Fibroblast of lung (primary cell): ENCODE data around the gene CTBS. TPM values are rescaled to one million over a fixed set of nuclear protein-coding genes. Genes with fewer than 3 reads are reported as not detected.
"Not testable (repeated sequence)": the region's sequence is repeated elsewhere in the genome, so short reads cannot be mapped to it uniquely, and the experiment has no call there.

ENCODE experiments used
- DNase-seq, 2 donors: peaks; one replicate each; pipeline versions ENCODE4 v3.0.0 to v3.0.0-alpha.2; 2010; ENCODE audit warnings: low read depth in 2 of 2
- H2AFZ ChIP-seq: 2 replicates; pipeline ENCODE4 v1.5.1; 2012; ENCODE audit warnings: low read length, control low read depth, inconsistent platforms
- H3K27ac ChIP-seq: 2 replicates; pipeline ENCODE4 v1.5.1; 2011; ENCODE audit warnings: low read length, control low read depth; ENCODE audit not compliant: insufficient read depth
- H3K27me3 ChIP-seq: 2 replicates; pipeline ENCODE4 v1.5.1; 2011; ENCODE audit warnings: mild to moderate bottlenecking, low read length; ENCODE audit not compliant: control insufficient read depth, insufficient read depth
- H3K36me3 ChIP-seq: 2 replicates; pipeline ENCODE4 v1.5.1; 2011; ENCODE audit warnings: low read length; ENCODE audit not compliant: control insufficient read depth, insufficient read depth
- H3K4me1 ChIP-seq: 2 replicates; pipeline ENCODE4 v1.5.1; 2011; ENCODE audit warnings: low read length; ENCODE audit not compliant: control insufficient read depth, insufficient read depth; ENCODE audit errors: extremely low read depth
- H3K4me2 ChIP-seq: 2 replicates; pipeline ENCODE4 v1.5.1; 2011; ENCODE audit warnings: low read length, control low read depth; ENCODE audit not compliant: insufficient read depth; ENCODE audit errors: extremely low read depth
- H3K4me3 ChIP-seq, 4 experiments: fragments of 200-600 bp in 1 of 4; sonication (generic) in 1 of 4; replicated peaks in 1 of 4; 2 replicates each; pipeline ENCODE4 v1.5.1; 2011 to 2016; ENCODE audit warnings: low read length in 4 of 4, low read depth in 3 of 4, mild to moderate bottlenecking in 3 of 4, control low read depth in 2 of 4, inconsistent platforms in 1 of 4, mixed read lengths in 1 of 4; ENCODE audit not compliant: insufficient read depth in 1 of 4; ENCODE audit errors: control extremely low read depth in 1 of 4
- H3K79me2 ChIP-seq: 2 replicates; pipeline ENCODE4 v1.5.1; 2012; ENCODE audit warnings: mild to moderate bottlenecking, low read length, inconsistent platforms; ENCODE audit not compliant: control insufficient read depth, insufficient read depth
- H3K9ac ChIP-seq: 2 replicates; pipeline ENCODE4 v1.5.1; 2011; ENCODE audit warnings: mild to moderate bottlenecking, low read length, control low read depth; ENCODE audit not compliant: insufficient read depth
- H3K9me3 ChIP-seq: 2 replicates; pipeline ENCODE4 v1.5.1; 2012; ENCODE audit warnings: low read depth, low read length; ENCODE audit not compliant: control insufficient read depth, insufficient read depth
- H4K20me1 ChIP-seq: 2 replicates; pipeline ENCODE4 v1.5.1; 2011; ENCODE audit warnings: low read length; ENCODE audit not compliant: control insufficient read depth, insufficient read depth; ENCODE audit errors: extremely low read depth
- EZH2 ChIP-seq: IDR thresholded peaks from 2 replicates; pipeline ENCODE4 v1.5.1; 2012; ENCODE audit warnings: low read length, control low read depth, mild to moderate bottlenecking; ENCODE audit errors: missing control alignments
- polyA plus RNA-seq, 2 donors: library from polyadenylated mRNA; depleted of rRNA in 1 of 2; stranded (reverse) in 1 of 2; unstranded in 1 of 2; fragments of >200 nt; gene quantifications; 2 replicates each; pipeline ENCODE4 v1.2.1, GENCODE V29; 2011 to 2012; ENCODE audit warnings: missing spikeins in 1 of 2
- total RNA-seq: library from RNA; depleted of rRNA; stranded (reverse); fragments of >200 nt; gene quantifications from 2 replicates; pipeline ENCODE4 v1.2.1, GENCODE V29; 2014
- TF ChIP-seq, protein P1 (sequence below), 2 donors: IDR thresholded peaks in 1 of 2; conservative IDR thresholded peaks in 1 of 2; 1 replicate in 1 of 2; 2 replicates in 1 of 2; pipeline ENCODE4 v1.5.1; 2011 to 2012; ENCODE audit warnings: low read length in 2 of 2, control low read depth in 1 of 2, inconsistent platforms in 1 of 2, low read depth in 1 of 2, mild to moderate bottlenecking in 1 of 2

Gene CTBS
- total and polyA plus RNA-seq, 2 donors (not counting 1 experiment from before 2014, with no cell fraction given) = 10.1 to 35.5 TPM

DNA sequence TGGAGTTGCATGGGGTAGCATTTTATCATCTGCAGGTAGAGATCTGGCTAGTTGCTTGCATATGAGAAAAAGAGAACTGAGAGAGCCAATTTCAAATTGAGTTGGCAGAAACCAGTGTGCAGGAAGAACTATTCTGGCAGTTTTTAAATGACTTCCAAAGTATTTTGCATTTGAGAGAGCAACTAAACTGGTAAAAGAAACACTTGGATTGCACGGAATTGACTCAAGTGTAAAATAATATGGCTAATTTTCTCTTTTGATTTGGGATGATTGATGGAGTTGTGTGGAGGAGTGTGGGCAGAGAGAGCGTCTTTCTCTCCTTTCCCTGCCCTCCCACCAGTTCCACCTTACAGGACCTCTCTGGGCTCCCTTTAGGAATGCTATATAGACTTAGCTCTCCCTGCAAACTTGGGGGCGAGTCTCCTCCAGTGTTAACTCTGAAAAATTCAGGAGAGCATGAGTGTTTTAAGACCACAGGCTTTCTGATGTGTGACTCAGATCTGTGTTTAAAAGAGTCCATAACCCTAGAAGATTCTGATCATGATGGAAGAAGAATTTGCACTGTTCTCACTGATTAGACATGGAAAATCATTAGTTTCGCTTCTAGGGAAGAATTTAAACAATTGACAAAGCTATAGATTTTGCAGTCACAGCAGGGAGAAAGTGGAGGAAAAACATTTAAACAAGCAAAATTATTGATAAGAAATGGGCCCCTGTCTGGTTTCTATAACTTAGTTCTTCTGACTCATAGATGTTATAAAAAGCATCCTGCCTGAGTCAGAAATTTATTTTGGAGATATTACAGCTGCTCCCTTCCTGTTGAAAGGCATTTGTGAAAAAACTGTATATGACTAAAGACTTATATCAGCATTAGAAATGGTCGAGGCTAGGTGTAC lies 24.9 kb upstream of the CTBS start:
- Histone ChIP-seq H3K9ac (no peak overlapping the region), H3K79me2 (no peaks in the 10 kb centered on the region), H4K20me1 (no peaks in the 10 kb centered on the region), H3K4me3 (peak overlapping the region in 2 of 4 experiments; percentile 6 to 15), H3K27me3 (no peaks in the 10 kb centered on the region), H3K36me3 (no peaks in the 10 kb centered on the region), H3K9me3 (no peaks in the 10 kb centered on the region), H3K4me1 (peaks cover 21% of the 10 kb centered on the region), H2AFZ (peak overlapping the region; percentile 53), H3K27ac (peak overlapping the region; percentile 53), H3K4me2 (peak overlapping the region; percentile 84)
- TF ChIP-seq EZH2 = no peak
- TF ChIP-seq, protein P1, sequence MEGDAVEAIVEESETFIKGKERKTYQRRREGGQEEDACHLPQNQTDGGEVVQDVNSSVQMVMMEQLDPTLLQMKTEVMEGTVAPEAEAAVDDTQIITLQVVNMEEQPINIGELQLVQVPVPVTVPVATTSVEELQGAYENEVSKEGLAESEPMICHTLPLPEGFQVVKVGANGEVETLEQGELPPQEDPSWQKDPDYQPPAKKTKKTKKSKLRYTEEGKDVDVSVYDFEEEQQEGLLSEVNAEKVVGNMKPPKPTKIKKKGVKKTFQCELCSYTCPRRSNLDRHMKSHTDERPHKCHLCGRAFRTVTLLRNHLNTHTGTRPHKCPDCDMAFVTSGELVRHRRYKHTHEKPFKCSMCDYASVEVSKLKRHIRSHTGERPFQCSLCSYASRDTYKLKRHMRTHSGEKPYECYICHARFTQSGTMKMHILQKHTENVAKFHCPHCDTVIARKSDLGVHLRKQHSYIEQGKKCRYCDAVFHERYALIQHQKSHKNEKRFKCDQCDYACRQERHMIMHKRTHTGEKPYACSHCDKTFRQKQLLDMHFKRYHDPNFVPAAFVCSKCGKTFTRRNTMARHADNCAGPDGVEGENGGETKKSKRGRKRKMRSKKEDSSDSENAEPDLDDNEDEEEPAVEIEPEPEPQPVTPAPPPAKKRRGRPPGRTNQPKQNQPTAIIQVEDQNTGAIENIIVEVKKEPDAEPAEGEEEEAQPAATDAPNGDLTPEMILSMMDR (conservative IDR thresholded peaks at IDR 0.05 in 1 of 2, IDR thresholded peaks at IDR 0.05 in 1 of 2; ENCODE audit: low read depth in 1 of 2, low read length in 2 of 2) = no peak
- peak; percentile 86 to 95 for DNase-seq

DNA sequence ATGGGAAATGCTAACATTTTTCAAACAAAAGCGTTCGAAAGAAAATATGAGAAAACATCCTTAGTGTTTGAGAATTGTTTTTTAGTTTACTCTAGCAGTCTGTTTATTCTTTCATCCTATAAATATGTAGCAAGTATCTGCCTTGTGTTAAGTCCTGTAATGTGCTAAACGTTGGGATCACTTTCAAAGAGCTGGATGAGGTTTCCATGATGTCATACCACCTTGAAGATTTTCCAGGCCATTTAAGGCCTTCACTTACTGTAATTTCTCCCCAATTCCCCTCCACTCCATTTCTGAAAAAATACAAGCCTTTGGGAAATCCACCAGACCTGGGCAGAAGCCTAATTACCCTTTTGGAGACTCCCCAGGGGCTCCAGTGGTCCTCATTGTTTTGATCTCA lies 24.2 kb upstream of the CTBS start:
- Histone ChIP-seq H4K20me1 (no peaks in the 10 kb centered on the region), H3K9ac (no peak overlapping the region), H3K4me3 (no peak overlapping the region), H3K27me3 (no peaks in the 10 kb centered on the region), H3K27ac (peak overlapping the region; percentile 53), H3K79me2 (no peaks in the 10 kb centered on the region), H3K36me3 (no peaks in the 10 kb centered on the region), H3K9me3 (no peaks in the 10 kb centered on the region), H3K4me2 (peak overlapping the region; percentile 84), H3K4me1 (peaks cover 19% of the 10 kb centered on the region), H2AFZ (peak overlapping the region; percentile 21)
- DNase-seq = peak; percentile 37 to 81
- TF ChIP-seq, protein P1 (conservative IDR thresholded peaks at IDR 0.05 in 1 of 2, IDR thresholded peaks at IDR 0.05 in 1 of 2; ENCODE audit: low read depth in 1 of 2, low read length in 2 of 2) = no peak
- TF ChIP-seq EZH2 = no peak

DNA sequence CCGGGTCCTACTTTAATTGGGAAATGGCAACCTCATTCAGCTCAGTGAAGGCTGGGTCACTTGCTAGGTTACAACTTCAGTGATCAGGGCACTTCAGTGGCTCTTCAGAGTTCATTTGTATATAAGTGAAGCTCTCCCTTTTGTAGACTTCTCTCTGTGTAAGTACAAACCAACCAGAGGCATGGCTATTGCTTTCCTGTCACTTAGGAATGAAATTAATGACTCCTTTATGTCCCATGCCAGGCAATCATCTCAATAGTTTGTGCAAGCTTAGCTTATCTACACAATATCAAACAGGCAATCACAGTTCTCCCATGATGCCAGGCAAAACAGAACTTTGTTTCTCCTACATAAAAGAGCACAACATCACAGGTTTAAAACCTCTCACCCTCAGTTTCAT lies 22.8 kb upstream of the CTBS start:
- TF ChIP-seq, protein P1 (conservative IDR thresholded peaks at IDR 0.05 in 1 of 2, IDR thresholded peaks at IDR 0.05 in 1 of 2; ENCODE audit: low read depth in 1 of 2, low read length in 2 of 2) = no peak
- no peak for TF ChIP-seq EZH2
- DNase-seq = no peak
- no peaks in the 10 kb centered on the region for H4K20me1 ChIP-seq
- H3K36me3 ChIP-seq = no peaks in the 10 kb centered on the region
- no peaks in the 10 kb centered on the region for H3K9me3 ChIP-seq
- no peak overlapping the region for H3K9ac ChIP-seq
- H3K27ac ChIP-seq = no peak overlapping the region
- no peaks in the 10 kb centered on the region for H3K27me3 ChIP-seq
- H3K79me2 ChIP-seq = no peaks in the 10 kb centered on the region
- no peak overlapping the region for H3K4me2 ChIP-seq
- H3K4me3 ChIP-seq = no peak overlapping the region
- peaks cover 17% of the 10 kb centered on the region for H3K4me1 ChIP-seq
- H2AFZ ChIP-seq = no peak overlapping the region

DNA sequence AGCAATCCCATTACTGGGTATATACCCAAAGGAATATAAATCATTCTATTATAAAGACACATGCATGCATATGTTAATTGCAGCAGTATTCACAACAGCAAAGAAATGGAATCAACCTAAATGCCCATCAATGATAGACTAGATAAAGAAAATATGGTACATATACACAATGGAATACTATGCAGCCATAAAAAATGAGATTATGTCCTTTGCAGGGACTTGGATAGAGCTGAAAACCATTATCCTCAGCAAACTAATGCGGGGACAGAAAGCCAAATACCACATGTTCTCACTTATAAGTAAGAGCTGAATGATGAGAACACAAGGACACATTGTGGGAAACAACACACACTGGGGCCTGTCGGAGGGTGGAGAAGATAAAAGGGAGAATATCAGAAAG lies 20.7 kb upstream of the CTBS start:
- H3K9ac ChIP-seq, H3K4me2 ChIP-seq, H3K79me2 ChIP-seq, H3K4me3 ChIP-seq, H2AFZ ChIP-seq, H4K20me1 ChIP-seq, H3K27me3 ChIP-seq, DNase-seq, H3K9me3 ChIP-seq, H3K36me3 ChIP-seq, H3K27ac ChIP-seq: not testable (repeated sequence)
- peaks cover 17% of the 10 kb centered on the region for H3K4me1 ChIP-seq
